ENCODE data around the gene CYP4F3.
"Not testable (repeated sequence)": the region's sequence is repeated elsewhere in the genome, so short reads cannot be mapped to it uniquely, and the experiment has no call there.

Gene CYP4F3

DNA sequence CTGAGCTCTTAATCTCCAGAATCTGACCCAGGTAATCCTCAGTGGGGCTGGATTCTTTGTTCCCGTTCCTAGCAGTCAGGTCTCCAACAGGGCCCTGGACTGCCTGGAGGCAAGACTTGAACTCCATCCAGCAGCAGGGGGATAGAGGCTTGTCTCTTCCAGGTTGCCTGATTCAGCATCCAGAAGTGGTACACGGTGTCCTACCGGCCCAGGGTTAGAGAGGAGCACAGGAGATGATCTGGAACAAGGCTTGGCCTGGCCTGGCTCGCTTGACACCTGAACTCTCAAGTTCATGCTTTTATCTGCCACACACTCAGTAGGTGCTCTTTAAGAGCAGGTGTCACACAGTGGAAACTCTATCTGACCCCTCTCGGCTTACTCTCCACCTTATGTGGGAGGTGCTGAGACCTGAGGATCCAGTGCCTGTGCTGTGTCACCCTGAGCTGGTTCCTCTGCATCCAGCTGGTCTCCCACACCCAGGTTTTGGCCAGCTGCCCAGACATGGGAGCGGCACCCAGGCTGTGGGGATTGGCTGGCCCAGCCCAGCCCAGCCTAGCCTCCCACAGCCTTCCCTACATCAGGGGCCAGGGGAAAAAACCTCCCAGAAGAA, at the start of gene CYP4F3:
TSS of gene CYP4F3 (plus strand) at position 604 of the 610 bp plus-strand sequence. CDS start 519 bp downstream, outside the sequence.
- Histone ChIP-seq H3K9ac (ENCODE audit: low read length) (no peak within 1 kb of the TSS), H3K27ac (ENCODE audit: low read depth, low read length) (no peak within 1 kb of the TSS), H3K4me1 (ENCODE audit: control insufficient read depth, insufficient read depth, low read length) (no peaks in the 10 kb centered on the region), H3K27me3 (ENCODE audit: control insufficient read depth, insufficient read depth, low read length) (no peaks in the 10 kb centered on the region), H3K4me3 (ENCODE audit: low read length) (no peak within 1 kb of the TSS), H3K36me3 (ENCODE audit: control insufficient read depth, insufficient read depth, low read length) (no peaks in the 10 kb centered on the region)

DNA sequence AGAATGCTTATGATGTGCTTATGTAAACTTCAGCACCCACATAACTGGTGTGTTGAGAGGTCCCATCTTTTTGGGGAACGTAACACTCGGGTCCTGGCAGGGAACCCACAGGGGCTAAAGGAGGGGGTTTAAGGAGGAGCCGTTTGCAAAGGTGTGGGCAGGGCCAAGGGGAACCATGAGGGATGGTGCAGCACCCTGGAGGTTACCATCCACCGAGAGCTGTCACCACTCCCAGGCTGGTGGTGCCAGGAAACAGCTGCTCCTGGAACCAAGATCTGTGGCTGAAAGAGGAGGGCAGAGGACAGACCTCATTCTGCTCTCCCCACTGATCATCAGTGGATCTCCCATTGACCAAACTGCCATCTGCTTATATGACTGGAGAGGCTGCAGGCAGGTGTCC, 48.9 kb upstream of the CYP4F3 start:
- H3K36me3 ChIP-seq (ENCODE audit: control insufficient read depth, insufficient read depth, low read length): no peaks in the 10 kb centered on the region
- H3K9ac ChIP-seq (ENCODE audit: low read length): no peak overlapping the region
- H3K4me1 ChIP-seq (ENCODE audit: control insufficient read depth, insufficient read depth, low read length): no peaks in the 10 kb centered on the region
- H3K4me3 ChIP-seq (ENCODE audit: low read length): no peak overlapping the region
- no peak overlapping the region for H3K27ac ChIP-seq (ENCODE audit: low read depth, low read length)
- H3K27me3 ChIP-seq (ENCODE audit: control insufficient read depth, insufficient read depth, low read length): no peaks in the 10 kb centered on the region

DNA sequence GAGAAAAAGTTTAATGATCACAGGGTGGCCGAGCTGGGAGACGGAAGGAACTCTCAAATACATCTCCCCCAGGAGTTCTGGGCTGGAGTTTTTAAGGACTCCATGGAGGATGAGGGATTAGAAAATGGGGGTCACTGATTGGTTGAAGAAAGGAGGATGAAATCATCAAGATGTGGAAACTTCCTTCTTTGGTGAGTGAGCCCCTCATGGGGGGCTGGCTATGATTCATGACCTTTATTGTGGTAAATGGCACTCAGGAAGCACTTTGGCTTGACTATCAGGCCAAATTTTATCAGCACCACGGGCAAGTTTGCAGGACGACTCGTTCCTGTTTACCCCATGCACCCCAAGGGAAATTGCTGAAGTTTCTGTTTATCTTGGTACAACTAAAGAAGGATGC, 48.2 kb upstream of the CYP4F3 start:
- H3K27me3 ChIP-seq (ENCODE audit: control insufficient read depth, insufficient read depth, low read length); H3K4me3 ChIP-seq (ENCODE audit: low read length); H3K36me3 ChIP-seq (ENCODE audit: control insufficient read depth, insufficient read depth, low read length); H3K9ac ChIP-seq (ENCODE audit: low read length); H3K4me1 ChIP-seq (ENCODE audit: control insufficient read depth, insufficient read depth, low read length); H3K27ac ChIP-seq (ENCODE audit: low read depth, low read length): not testable (repeated sequence)

- not testable (repeated sequence) for H3K27me3 ChIP-seq (ENCODE audit: control insufficient read depth, insufficient read depth, low read length); H3K9ac ChIP-seq (ENCODE audit: low read length); H3K27ac ChIP-seq (ENCODE audit: low read depth, low read length); H3K36me3 ChIP-seq (ENCODE audit: control insufficient read depth, insufficient read depth, low read length); H3K4me3 ChIP-seq (ENCODE audit: low read length); H3K4me1 ChIP-seq (ENCODE audit: control insufficient read depth, insufficient read depth, low read length)
Measured at GRCh38 chr19:15593766-15594165, 46.9 kb upstream of the CYP4F3 start.

GRCh38 chr19:15595069-15595468, 45.6 kb upstream of the CYP4F3 start:
- Histone ChIP-seq H3K36me3 (ENCODE audit: control insufficient read depth, insufficient read depth, low read length) (no peaks in the 10 kb centered on the region), H3K27ac (ENCODE audit: low read depth, low read length) (no peak overlapping the region), H3K9ac (ENCODE audit: low read length) (no peak overlapping the region), H3K4me1 (ENCODE audit: control insufficient read depth, insufficient read depth, low read length) (no peaks in the 10 kb centered on the region), H3K27me3 (ENCODE audit: control insufficient read depth, insufficient read depth, low read length) (no peaks in the 10 kb centered on the region), H3K4me3 (ENCODE audit: low read length) (no peak overlapping the region)

DNA sequence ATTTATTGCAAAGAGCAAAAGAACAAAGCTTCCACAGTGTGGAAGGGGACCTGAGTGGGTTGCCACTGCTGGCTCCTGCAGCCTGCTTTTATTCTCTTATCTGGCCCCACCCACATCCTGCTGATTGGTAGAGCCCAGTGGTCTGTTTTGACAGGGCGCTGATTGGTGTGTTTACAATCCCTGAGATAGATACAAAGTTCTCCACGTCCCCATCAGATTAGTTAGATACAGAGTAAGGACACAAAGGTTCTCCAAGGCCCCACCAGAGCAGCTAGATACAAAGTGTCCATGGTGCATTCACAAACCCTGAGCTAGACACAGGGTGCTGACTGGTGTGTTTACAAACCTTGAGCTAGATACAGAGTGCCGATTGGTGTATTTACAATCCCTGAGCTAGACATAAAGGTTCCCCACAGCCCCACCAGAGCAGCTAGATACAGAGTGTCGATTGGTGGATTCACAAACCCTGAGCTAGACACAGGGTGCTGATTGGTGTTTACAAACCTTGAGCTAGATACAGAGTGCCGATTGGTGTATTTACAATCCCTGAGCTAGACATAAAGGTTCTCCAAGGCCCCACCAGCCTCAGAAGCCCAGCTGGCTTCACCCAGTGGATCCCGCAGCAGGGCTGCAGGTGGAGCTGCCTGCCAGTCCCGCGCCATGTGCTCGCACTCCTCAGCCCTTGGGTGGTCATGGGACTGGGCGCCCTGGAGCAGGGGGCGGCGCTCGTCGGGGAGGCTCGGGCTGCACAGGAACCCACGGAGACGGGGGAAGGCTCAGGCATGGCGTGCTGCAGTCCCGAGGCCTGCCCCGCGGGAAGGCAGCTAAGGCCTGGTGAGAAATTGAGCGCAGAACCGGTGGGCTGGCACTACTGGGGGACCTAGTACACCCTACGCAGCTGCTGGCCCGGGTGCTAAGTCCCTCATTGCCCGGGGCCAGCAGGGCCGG, 32.4 kb upstream of the CYP4F3 start:
- not testable (repeated sequence) for H3K4me1 ChIP-seq (ENCODE audit: control insufficient read depth, insufficient read depth, low read length); H3K4me3 ChIP-seq (ENCODE audit: low read length); H3K27ac ChIP-seq (ENCODE audit: low read depth, low read length); H3K36me3 ChIP-seq (ENCODE audit: control insufficient read depth, insufficient read depth, low read length); H3K27me3 ChIP-seq (ENCODE audit: control insufficient read depth, insufficient read depth, low read length); H3K9ac ChIP-seq (ENCODE audit: low read length)

- Histone ChIP-seq H3K36me3 (ENCODE audit: control insufficient read depth, insufficient read depth, low read length) (no peaks in the 10 kb centered on the region), H3K27me3 (ENCODE audit: control insufficient read depth, insufficient read depth, low read length) (no peaks in the 10 kb centered on the region), H3K9ac (ENCODE audit: low read length) (no peak overlapping the region), H3K4me1 (ENCODE audit: control insufficient read depth, insufficient read depth, low read length) (no peaks in the 10 kb centered on the region), H3K4me3 (ENCODE audit: low read length) (no peak overlapping the region), H3K27ac (ENCODE audit: low read depth, low read length) (no peak overlapping the region)
Measured at GRCh38 chr19:15609261-15609660, 31.4 kb upstream of the CYP4F3 start.

GRCh38 chr19:15612342-15612741, 28.4 kb upstream of the CYP4F3 start:
- no peak overlapping the region for H3K4me3 ChIP-seq (ENCODE audit: low read length)
- no peaks in the 10 kb centered on the region for H3K27me3 ChIP-seq (ENCODE audit: control insufficient read depth, insufficient read depth, low read length)
- no peaks in the 10 kb centered on the region for H3K36me3 ChIP-seq (ENCODE audit: control insufficient read depth, insufficient read depth, low read length)
- no peak overlapping the region for H3K27ac ChIP-seq (ENCODE audit: low read depth, low read length)
- H3K4me1 ChIP-seq (ENCODE audit: control insufficient read depth, insufficient read depth, low read length): no peaks in the 10 kb centered on the region
- H3K9ac ChIP-seq (ENCODE audit: low read length): no peak overlapping the region

- Histone ChIP-seq H3K4me1 (ENCODE audit: control insufficient read depth, insufficient read depth, low read length) (no peaks in the 10 kb centered on the region), H3K9ac (ENCODE audit: low read length) (no peak overlapping the region), H3K27me3 (ENCODE audit: control insufficient read depth, insufficient read depth, low read length) (no peaks in the 10 kb centered on the region), H3K36me3 (ENCODE audit: control insufficient read depth, insufficient read depth, low read length) (no peaks in the 10 kb centered on the region), H3K27ac (ENCODE audit: low read depth, low read length) (no peak overlapping the region), H3K4me3 (ENCODE audit: low read length) (no peak overlapping the region)
Measured at GRCh38 chr19:15613338-15613737, 27.4 kb upstream of the CYP4F3 start.

- H3K4me1 ChIP-seq (ENCODE audit: control insufficient read depth, insufficient read depth, low read length): no peaks in the 10 kb centered on the region
- no peak within 1 kb of the TSS for H3K4me3 ChIP-seq (ENCODE audit: low read length)
- no peaks in the 10 kb centered on the region for H3K27me3 ChIP-seq (ENCODE audit: control insufficient read depth, insufficient read depth, low read length)
- H3K36me3 ChIP-seq (ENCODE audit: control insufficient read depth, insufficient read depth, low read length): no peaks in the 10 kb centered on the region
- no peak within 1 kb of the TSS for H3K9ac ChIP-seq (ENCODE audit: low read length)
- H3K27ac ChIP-seq (ENCODE audit: low read depth, low read length): no peak within 1 kb of the TSS
Measured at GRCh38 chr19:15614507-15615379, 26.0 kb upstream of the CYP4F3 start, which contains the start of gene CYP4F8. Gene CYP4F8, plus strand, starts transcription at chr19:15615218. Its CDS starts 399 bp downstream, at chr19:15615617.

DNA sequence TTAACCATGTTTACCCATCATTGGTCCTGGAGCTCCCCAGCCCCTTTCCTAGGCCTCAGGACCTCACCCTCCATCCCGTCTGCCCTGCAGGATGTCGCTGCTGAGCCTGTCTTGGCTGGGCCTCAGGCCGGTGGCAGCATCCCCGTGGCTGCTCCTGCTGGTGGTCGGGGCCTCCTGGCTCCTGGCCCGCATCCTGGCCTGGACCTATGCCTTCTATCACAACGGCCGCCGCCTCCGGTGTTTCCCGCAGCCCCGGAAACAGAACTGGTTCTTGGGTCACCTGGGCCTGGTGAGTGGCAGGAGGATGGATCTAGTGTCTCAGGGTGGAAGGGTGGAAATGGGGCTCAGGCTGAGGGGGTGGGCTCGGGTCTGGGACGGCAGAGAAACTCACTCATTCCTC, 25.2 kb upstream of the CYP4F3 start:
- no peaks in the 10 kb centered on the region for H3K27me3 ChIP-seq (ENCODE audit: control insufficient read depth, insufficient read depth, low read length)
- H3K27ac ChIP-seq (ENCODE audit: low read depth, low read length): no peak overlapping the region
- H3K9ac ChIP-seq (ENCODE audit: low read length): no peak overlapping the region
- no peaks in the 10 kb centered on the region for H3K36me3 ChIP-seq (ENCODE audit: control insufficient read depth, insufficient read depth, low read length)
- no peaks in the 10 kb centered on the region for H3K4me1 ChIP-seq (ENCODE audit: control insufficient read depth, insufficient read depth, low read length)
- no peak overlapping the region for H3K4me3 ChIP-seq (ENCODE audit: low read length)

- H3K9ac ChIP-seq (ENCODE audit: low read length): no peak overlapping the region
- H3K27ac ChIP-seq (ENCODE audit: low read depth, low read length): no peak overlapping the region
- no peaks in the 10 kb centered on the region for H3K36me3 ChIP-seq (ENCODE audit: control insufficient read depth, insufficient read depth, low read length)
- H3K27me3 ChIP-seq (ENCODE audit: control insufficient read depth, insufficient read depth, low read length): no peaks in the 10 kb centered on the region
- H3K4me3 ChIP-seq (ENCODE audit: low read length): no peak overlapping the region
- no peaks in the 10 kb centered on the region for H3K4me1 ChIP-seq (ENCODE audit: control insufficient read depth, insufficient read depth, low read length)
Measured at GRCh38 chr19:15616183-15616582, 24.5 kb upstream of the CYP4F3 start.
